Fibroblast of lung (primary cell): ENCODE measurements around the gene CYSTM1. TPM values are rescaled to one million over a fixed set of nuclear protein-coding genes. Genes with fewer than 3 reads are reported as not detected.

Experiments used
- DNase-seq, 2 donors: peaks; one replicate each; pipeline versions ENCODE4 v3.0.0 to v3.0.0-alpha.2; 2010; ENCODE audit warnings: low read depth in 2 of 2
- H2AFZ ChIP-seq: 2 replicates; pipeline ENCODE4 v1.5.1; 2012; ENCODE audit warnings: low read length, control low read depth, inconsistent platforms
- H3K27ac ChIP-seq: 2 replicates; pipeline ENCODE4 v1.5.1; 2011; ENCODE audit warnings: low read length, control low read depth; ENCODE audit not compliant: insufficient read depth
- H3K27me3 ChIP-seq: 2 replicates; pipeline ENCODE4 v1.5.1; 2011; ENCODE audit warnings: mild to moderate bottlenecking, low read length; ENCODE audit not compliant: control insufficient read depth, insufficient read depth
- H3K36me3 ChIP-seq: 2 replicates; pipeline ENCODE4 v1.5.1; 2011; ENCODE audit warnings: low read length; ENCODE audit not compliant: control insufficient read depth, insufficient read depth
- H3K4me1 ChIP-seq: 2 replicates; pipeline ENCODE4 v1.5.1; 2011; ENCODE audit warnings: low read length; ENCODE audit not compliant: control insufficient read depth, insufficient read depth; ENCODE audit errors: extremely low read depth
- H3K4me2 ChIP-seq: 2 replicates; pipeline ENCODE4 v1.5.1; 2011; ENCODE audit warnings: low read length, control low read depth; ENCODE audit not compliant: insufficient read depth; ENCODE audit errors: extremely low read depth
- H3K4me3 ChIP-seq, 4 experiments: fragments of 200-600 bp in 1 of 4; sonication (generic) in 1 of 4; replicated peaks in 1 of 4; 2 replicates each; pipeline ENCODE4 v1.5.1; 2011 to 2016; ENCODE audit warnings: low read length in 4 of 4, low read depth in 3 of 4, mild to moderate bottlenecking in 3 of 4, control low read depth in 2 of 4, inconsistent platforms in 1 of 4, mixed read lengths in 1 of 4; ENCODE audit not compliant: insufficient read depth in 1 of 4; ENCODE audit errors: control extremely low read depth in 1 of 4
- H3K79me2 ChIP-seq: 2 replicates; pipeline ENCODE4 v1.5.1; 2012; ENCODE audit warnings: mild to moderate bottlenecking, low read length, inconsistent platforms; ENCODE audit not compliant: control insufficient read depth, insufficient read depth
- H3K9ac ChIP-seq: 2 replicates; pipeline ENCODE4 v1.5.1; 2011; ENCODE audit warnings: mild to moderate bottlenecking, low read length, control low read depth; ENCODE audit not compliant: insufficient read depth
- H3K9me3 ChIP-seq: 2 replicates; pipeline ENCODE4 v1.5.1; 2012; ENCODE audit warnings: low read depth, low read length; ENCODE audit not compliant: control insufficient read depth, insufficient read depth
- H4K20me1 ChIP-seq: 2 replicates; pipeline ENCODE4 v1.5.1; 2011; ENCODE audit warnings: low read length; ENCODE audit not compliant: control insufficient read depth, insufficient read depth; ENCODE audit errors: extremely low read depth
- CTCF ChIP-seq, 2 donors: IDR thresholded peaks in 1 of 2; conservative IDR thresholded peaks in 1 of 2; 1 replicate in 1 of 2; 2 replicates in 1 of 2; pipeline ENCODE4 v1.5.1; 2011 to 2012; ENCODE audit warnings: low read length in 2 of 2, control low read depth in 1 of 2, inconsistent platforms in 1 of 2, low read depth in 1 of 2, mild to moderate bottlenecking in 1 of 2
- EZH2 ChIP-seq: IDR thresholded peaks from 2 replicates; pipeline ENCODE4 v1.5.1; 2012; ENCODE audit warnings: low read length, control low read depth, mild to moderate bottlenecking; ENCODE audit errors: missing control alignments
- polyA plus RNA-seq, 2 donors: library from polyadenylated mRNA; depleted of rRNA in 1 of 2; stranded (reverse) in 1 of 2; unstranded in 1 of 2; fragments of >200 nt; gene quantifications; 2 replicates each; pipeline ENCODE4 v1.2.1, GENCODE V29; 2011 to 2012; ENCODE audit warnings: missing spikeins in 1 of 2
- total RNA-seq: library from RNA; depleted of rRNA; stranded (reverse); fragments of >200 nt; gene quantifications from 2 replicates; pipeline ENCODE4 v1.2.1, GENCODE V29; 2014

Gene CYSTM1
- total and polyA plus RNA-seq, 2 donors (not counting 1 experiment from before 2014, with no cell fraction given): 24.3 to 35.8 TPM

- Histone ChIP-seq H3K79me2 (no peaks in the 10 kb centered on the region), H3K4me2 (no peak overlapping the region), H2AFZ (no peak overlapping the region), H3K9ac (no peak overlapping the region), H3K9me3 (no peaks in the 10 kb centered on the region), H3K27ac (no peak overlapping the region), H3K36me3 (no peaks in the 10 kb centered on the region), H3K4me1 (no peaks in the 10 kb centered on the region), H4K20me1 (no peaks in the 10 kb centered on the region), H3K27me3 (no peaks in the 10 kb centered on the region), H3K4me3 (no peak overlapping the region)
- no peak for TF ChIP-seq EZH2
- no peak for TF ChIP-seq CTCF (conservative IDR thresholded peaks at IDR 0.05 in 1 of 2, IDR thresholded peaks at IDR 0.05 in 1 of 2; ENCODE audit: low read depth in 1 of 2, low read length in 2 of 2)
- DNase-seq: no peak
Observed at GRCh38 chr5:140147460-140147859, 27.5 kb upstream of the CYSTM1 start.

- H2AFZ ChIP-seq: no peak overlapping the region
- H3K4me3 ChIP-seq: no peak overlapping the region
- TF ChIP-seq EZH2 (no peak), CTCF (conservative IDR thresholded peaks at IDR 0.05 in 1 of 2, IDR thresholded peaks at IDR 0.05 in 1 of 2; ENCODE audit: low read depth in 1 of 2, low read length in 2 of 2) (peak in 1 of 2 donors; percentile 15)
- no peaks in the 10 kb centered on the region for H4K20me1 ChIP-seq
- no peak overlapping the region for H3K27ac ChIP-seq
- H3K4me2 ChIP-seq: no peak overlapping the region
- no peaks in the 10 kb centered on the region for H3K36me3 ChIP-seq
- H3K27me3 ChIP-seq: no peaks in the 10 kb centered on the region
- no peaks in the 10 kb centered on the region for H3K9me3 ChIP-seq
- no peak overlapping the region for H3K9ac ChIP-seq
- H3K79me2 ChIP-seq: no peaks in the 10 kb centered on the region
- H3K4me1 ChIP-seq: no peaks in the 10 kb centered on the region
- peak in 1 of 2 donors; percentile 14 for DNase-seq
Observed at GRCh38 chr5:140148508-140148907, 26.5 kb upstream of the CYSTM1 start.

GRCh38 chr5:140150201-140150600 is 24.8 kb upstream of the CYSTM1 start:
- no peak for TF ChIP-seq CTCF (conservative IDR thresholded peaks at IDR 0.05 in 1 of 2, IDR thresholded peaks at IDR 0.05 in 1 of 2; ENCODE audit: low read depth in 1 of 2, low read length in 2 of 2)
- no peak for TF ChIP-seq EZH2
- Histone ChIP-seq H3K4me1 (no peaks in the 10 kb centered on the region), H3K27ac (no peak overlapping the region), H2AFZ (no peak overlapping the region), H3K27me3 (no peaks in the 10 kb centered on the region), H3K9ac (no peak overlapping the region), H3K4me3 (no peak overlapping the region), H3K36me3 (no peaks in the 10 kb centered on the region), H3K9me3 (no peaks in the 10 kb centered on the region), H3K4me2 (no peak overlapping the region), H3K79me2 (no peaks in the 10 kb centered on the region), H4K20me1 (no peaks in the 10 kb centered on the region)
- no peak for DNase-seq
